Measurements from ENCODE around the gene CRHBP. TPM values are rescaled to one million over a fixed set of nuclear protein-coding genes. Genes with fewer than 3 reads are reported as not detected.

Gene CRHBP
- total and polyA plus RNA-seq, 2 experiments from 2014 or later, result not detected

DNA sequence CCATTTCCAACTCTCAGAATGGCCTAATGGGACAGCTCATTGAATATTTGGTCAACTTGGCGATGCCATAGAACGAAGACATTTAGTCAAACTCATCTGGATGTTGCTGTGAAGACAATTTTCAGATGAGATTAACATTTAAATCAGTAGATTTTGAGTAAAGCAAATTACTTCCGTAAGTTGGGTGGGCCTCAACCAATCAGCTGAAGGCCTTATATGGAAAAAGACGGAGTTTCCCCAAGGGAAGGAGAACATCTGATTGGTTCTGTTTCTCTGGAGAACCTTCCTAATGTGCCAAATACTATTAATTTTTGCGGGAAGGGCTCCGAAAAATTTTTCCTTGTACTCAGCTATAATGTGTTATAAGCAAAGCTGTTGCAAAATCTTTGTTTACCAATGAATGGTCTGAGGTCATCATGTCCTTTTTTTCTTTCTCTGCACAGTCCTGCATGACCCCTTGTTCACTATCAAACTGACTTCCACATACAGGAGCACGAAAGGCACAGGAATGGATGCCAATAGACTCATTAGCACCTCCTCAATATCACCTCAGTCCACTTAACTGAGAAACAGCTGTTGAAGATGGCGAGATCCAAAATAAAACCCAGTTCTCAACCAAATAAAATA lies 27.8 kb downstream of the CRHBP start:
- H3K27me3 Mint-ChIP-seq (ENCODE audit: insufficient read depth, low read depth, poor library complexity), result no peaks in the 10 kb centered on the region

More for the DNA sequence above, 27.8 kb downstream of the CRHBP start:
- no peaks in the 10 kb centered on the region for H3K4me1 ChIP-seq (ENCODE audit: insufficient read depth)
- H3K27ac ChIP-seq (ENCODE audit: low read depth), result no peak overlapping the region
- H3K4me1 Mint-ChIP-seq, result no peaks in the 10 kb centered on the region
- H3K4me3 Mint-ChIP-seq, result no peak overlapping the region
- H3F3A ChIP-seq (replicated peaks; ENCODE audit: low read depth), result no peaks in the 10 kb centered on the region
- no peak overlapping the region for H3K27ac Mint-ChIP-seq
- no peak overlapping the region for H2AFZ ChIP-seq
- H3K9me3 Mint-ChIP-seq, result peaks cover 4% of the 10 kb centered on the region
- no peaks in the 10 kb centered on the region for H3K27me3 ChIP-seq (ENCODE audit: insufficient read depth)
- DNase-seq (ENCODE audit: low spot score) (no peak), ATAC-seq (no peak)
- no peak overlapping the region for H3K4me2 ChIP-seq
- no peaks in the 10 kb centered on the region; the same call in 1 of the 2 replicates for H4K20me1 ChIP-seq (replicated peaks; ENCODE audit: insufficient read depth)
- peaks cover under 1% of the 10 kb centered on the region; the same call in 2 of the 3 replicates for H3K36me3 Mint-ChIP-seq (ENCODE audit: low read depth)
- H3K36me3 ChIP-seq (ENCODE audit: insufficient read depth), result no peaks in the 10 kb centered on the region
- H3K4me3 ChIP-seq, result no peak overlapping the region
- peaks cover 12% of the 10 kb centered on the region; the same call in 1 of the 2 replicates for H3K9me2 ChIP-seq (ENCODE audit: insufficient read depth)
- no peaks in the 10 kb centered on the region for H3K79me2 ChIP-seq (replicated peaks; ENCODE audit: insufficient read depth)
- TF ChIP-seq, protein P1, sequence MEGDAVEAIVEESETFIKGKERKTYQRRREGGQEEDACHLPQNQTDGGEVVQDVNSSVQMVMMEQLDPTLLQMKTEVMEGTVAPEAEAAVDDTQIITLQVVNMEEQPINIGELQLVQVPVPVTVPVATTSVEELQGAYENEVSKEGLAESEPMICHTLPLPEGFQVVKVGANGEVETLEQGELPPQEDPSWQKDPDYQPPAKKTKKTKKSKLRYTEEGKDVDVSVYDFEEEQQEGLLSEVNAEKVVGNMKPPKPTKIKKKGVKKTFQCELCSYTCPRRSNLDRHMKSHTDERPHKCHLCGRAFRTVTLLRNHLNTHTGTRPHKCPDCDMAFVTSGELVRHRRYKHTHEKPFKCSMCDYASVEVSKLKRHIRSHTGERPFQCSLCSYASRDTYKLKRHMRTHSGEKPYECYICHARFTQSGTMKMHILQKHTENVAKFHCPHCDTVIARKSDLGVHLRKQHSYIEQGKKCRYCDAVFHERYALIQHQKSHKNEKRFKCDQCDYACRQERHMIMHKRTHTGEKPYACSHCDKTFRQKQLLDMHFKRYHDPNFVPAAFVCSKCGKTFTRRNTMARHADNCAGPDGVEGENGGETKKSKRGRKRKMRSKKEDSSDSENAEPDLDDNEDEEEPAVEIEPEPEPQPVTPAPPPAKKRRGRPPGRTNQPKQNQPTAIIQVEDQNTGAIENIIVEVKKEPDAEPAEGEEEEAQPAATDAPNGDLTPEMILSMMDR (conservative IDR thresholded peaks at IDR 0.05; ENCODE audit: low read depth in 2 of 2), result no peak
- TF ChIP-seq, protein P2, sequence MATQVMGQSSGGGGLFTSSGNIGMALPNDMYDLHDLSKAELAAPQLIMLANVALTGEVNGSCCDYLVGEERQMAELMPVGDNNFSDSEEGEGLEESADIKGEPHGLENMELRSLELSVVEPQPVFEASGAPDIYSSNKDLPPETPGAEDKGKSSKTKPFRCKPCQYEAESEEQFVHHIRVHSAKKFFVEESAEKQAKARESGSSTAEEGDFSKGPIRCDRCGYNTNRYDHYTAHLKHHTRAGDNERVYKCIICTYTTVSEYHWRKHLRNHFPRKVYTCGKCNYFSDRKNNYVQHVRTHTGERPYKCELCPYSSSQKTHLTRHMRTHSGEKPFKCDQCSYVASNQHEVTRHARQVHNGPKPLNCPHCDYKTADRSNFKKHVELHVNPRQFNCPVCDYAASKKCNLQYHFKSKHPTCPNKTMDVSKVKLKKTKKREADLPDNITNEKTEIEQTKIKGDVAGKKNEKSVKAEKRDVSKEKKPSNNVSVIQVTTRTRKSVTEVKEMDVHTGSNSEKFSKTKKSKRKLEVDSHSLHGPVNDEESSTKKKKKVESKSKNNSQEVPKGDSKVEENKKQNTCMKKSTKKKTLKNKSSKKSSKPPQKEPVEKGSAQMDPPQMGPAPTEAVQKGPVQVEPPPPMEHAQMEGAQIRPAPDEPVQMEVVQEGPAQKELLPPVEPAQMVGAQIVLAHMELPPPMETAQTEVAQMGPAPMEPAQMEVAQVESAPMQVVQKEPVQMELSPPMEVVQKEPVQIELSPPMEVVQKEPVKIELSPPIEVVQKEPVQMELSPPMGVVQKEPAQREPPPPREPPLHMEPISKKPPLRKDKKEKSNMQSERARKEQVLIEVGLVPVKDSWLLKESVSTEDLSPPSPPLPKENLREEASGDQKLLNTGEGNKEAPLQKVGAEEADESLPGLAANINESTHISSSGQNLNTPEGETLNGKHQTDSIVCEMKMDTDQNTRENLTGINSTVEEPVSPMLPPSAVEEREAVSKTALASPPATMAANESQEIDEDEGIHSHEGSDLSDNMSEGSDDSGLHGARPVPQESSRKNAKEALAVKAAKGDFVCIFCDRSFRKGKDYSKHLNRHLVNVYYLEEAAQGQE (IDR thresholded peaks at IDR 0.05; ENCODE audit: unreplicated experiment), result no peak
- TF ChIP-seq, protein P3, sequence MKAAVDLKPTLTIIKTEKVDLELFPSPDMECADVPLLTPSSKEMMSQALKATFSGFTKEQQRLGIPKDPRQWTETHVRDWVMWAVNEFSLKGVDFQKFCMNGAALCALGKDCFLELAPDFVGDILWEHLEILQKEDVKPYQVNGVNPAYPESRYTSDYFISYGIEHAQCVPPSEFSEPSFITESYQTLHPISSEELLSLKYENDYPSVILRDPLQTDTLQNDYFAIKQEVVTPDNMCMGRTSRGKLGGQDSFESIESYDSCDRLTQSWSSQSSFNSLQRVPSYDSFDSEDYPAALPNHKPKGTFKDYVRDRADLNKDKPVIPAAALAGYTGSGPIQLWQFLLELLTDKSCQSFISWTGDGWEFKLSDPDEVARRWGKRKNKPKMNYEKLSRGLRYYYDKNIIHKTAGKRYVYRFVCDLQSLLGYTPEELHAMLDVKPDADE (IDR thresholded peaks at IDR 0.05), result no peak
- no peak for TF ChIP-seq NANOG (IDR thresholded peaks at IDR 0.05; ENCODE audit: borderline replicate concordance)
- TF ChIP-seq CREB1 (CRISPR knock-in tag; IDR thresholded peaks at IDR 0.05; ENCODE audit: low read depth), result no peak
- TF ChIP-seq, protein P4, sequence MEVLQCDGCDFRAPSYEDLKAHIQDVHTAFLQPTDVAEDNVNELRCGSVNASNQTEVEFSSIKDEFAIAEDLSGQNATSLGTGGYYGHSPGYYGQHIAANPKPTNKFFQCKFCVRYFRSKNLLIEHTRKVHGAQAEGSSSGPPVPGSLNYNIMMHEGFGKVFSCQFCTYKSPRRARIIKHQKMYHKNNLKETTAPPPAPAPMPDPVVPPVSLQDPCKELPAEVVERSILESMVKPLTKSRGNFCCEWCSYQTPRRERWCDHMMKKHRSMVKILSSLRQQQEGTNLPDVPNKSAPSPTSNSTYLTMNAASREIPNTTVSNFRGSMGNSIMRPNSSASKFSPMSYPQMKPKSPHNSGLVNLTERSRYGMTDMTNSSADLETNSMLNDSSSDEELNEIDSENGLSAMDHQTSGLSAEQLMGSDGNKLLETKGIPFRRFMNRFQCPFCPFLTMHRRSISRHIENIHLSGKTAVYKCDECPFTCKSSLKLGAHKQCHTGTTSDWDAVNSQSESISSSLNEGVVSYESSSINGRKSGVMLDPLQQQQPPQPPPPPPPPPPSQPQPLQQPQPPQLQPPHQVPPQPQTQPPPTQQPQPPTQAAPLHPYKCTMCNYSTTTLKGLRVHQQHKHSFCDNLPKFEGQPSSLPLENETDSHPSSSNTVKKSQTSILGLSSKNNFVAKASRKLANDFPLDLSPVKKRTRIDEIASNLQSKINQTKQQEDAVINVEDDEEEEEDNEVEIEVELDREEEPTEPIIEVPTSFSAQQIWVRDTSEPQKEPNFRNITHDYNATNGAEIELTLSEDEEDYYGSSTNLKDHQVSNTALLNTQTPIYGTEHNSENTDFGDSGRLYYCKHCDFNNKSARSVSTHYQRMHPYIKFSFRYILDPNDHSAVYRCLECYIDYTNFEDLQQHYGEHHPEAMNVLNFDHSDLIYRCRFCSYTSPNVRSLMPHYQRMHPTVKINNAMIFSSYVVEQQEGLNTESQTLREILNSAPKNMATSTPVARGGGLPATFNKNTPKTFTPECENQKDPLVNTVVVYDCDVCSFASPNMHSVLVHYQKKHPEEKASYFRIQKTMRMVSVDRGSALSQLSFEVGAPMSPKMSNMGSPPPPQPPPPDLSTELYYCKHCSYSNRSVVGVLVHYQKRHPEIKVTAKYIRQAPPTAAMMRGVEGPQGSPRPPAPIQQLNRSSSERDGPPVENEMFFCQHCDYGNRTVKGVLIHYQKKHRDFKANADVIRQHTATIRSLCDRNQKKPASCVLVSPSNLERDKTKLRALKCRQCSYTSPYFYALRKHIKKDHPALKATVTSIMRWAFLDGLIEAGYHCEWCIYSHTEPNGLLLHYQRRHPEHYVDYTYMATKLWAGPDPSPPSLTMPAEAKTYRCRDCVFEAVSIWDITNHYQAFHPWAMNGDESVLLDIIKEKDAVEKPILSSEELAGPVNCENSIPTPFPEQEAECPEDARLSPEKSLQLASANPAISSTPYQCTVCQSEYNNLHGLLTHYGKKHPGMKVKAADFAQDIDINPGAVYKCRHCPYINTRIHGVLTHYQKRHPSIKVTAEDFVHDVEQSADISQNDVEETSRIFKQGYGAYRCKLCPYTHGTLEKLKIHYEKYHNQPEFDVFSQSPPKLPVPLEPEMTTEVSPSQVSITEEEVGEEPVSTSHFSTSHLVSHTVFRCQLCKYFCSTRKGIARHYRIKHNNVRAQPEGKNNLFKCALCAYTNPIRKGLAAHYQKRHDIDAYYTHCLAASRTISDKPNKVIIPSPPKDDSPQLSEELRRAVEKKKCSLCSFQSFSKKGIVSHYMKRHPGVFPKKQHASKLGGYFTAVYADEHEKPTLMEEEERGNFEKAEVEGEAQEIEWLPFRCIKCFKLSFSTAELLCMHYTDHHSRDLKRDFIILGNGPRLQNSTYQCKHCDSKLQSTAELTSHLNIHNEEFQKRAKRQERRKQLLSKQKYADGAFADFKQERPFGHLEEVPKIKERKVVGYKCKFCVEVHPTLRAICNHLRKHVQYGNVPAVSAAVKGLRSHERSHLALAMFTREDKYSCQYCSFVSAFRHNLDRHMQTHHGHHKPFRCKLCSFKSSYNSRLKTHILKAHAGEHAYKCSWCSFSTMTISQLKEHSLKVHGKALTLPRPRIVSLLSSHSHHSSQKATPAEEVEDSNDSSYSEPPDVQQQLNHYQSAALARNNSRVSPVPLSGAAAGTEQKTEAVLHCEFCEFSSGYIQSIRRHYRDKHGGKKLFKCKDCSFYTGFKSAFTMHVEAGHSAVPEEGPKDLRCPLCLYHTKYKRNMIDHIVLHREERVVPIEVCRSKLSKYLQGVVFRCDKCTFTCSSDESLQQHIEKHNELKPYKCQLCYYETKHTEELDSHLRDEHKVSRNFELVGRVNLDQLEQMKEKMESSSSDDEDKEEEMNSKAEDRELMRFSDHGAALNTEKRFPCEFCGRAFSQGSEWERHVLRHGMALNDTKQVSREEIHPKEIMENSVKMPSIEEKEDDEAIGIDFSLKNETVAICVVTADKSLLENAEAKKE (CRISPR knock-in tag; IDR thresholded peaks at IDR 0.05), result no peak
- TF ChIP-seq EZH2phosphoT487 (IDR thresholded peaks at IDR 0.05; ENCODE audit: unreplicated experiment), result no peak
- no peak for TF ChIP-seq ZNF114 (CRISPR knock-in tag; IDR thresholded peaks at IDR 0.05)
- TF ChIP-seq JUNB (IDR thresholded peaks at IDR 0.05; ENCODE audit: unreplicated experiment), result no peak
- TF ChIP-seq POLR2AphosphoS5 (IDR thresholded peaks at IDR 0.05; ENCODE audit: low read depth), result no peak
